ENCODE results near the gene MFSD11.
"Not testable (repeated sequence)": the region's sequence is repeated elsewhere in the genome, so short reads cannot be mapped to it uniquely, and the experiment has no call there.

The MFSD11 gene

GRCh38 chr17:76740329-76741118 is 2.6 kb downstream of the MFSD11 start:
- in situ Hi-C loops (cut with MboI; ENCODE audit: low pct_unique_long_range_greater_than_20kb, low sequenced_read_pairs, unreplicated experiment), result no loop called here
- TF ChIP-seq CTCF (IDR thresholded peaks at IDR 0.05; ENCODE audit: extremely low read depth, insufficient read depth, missing control alignments), result no peak
- no peak for DNase-seq (ENCODE audit: low spot score)

- in situ Hi-C loops (cut with MboI; ENCODE audit: low pct_unique_long_range_greater_than_20kb, low sequenced_read_pairs, unreplicated experiment), result no loop called here
- DNase-seq (ENCODE audit: low spot score), result no peak
- no peak for TF ChIP-seq CTCF (IDR thresholded peaks at IDR 0.05; ENCODE audit: extremely low read depth, insufficient read depth, missing control alignments)
These were observed 5.0 kb downstream of the MFSD11 start for GRCh38 chr17:76742958-76743357.

GRCh38 chr17:76744747-76745146 is 6.8 kb downstream of the MFSD11 start:
- DNase-seq (ENCODE audit: low spot score), result no peak
- no peak for TF ChIP-seq CTCF (IDR thresholded peaks at IDR 0.05; ENCODE audit: extremely low read depth, insufficient read depth, missing control alignments)
- in situ Hi-C loops (cut with MboI; ENCODE audit: low pct_unique_long_range_greater_than_20kb, low sequenced_read_pairs, unreplicated experiment), result no loop called here

- in situ Hi-C loops (cut with MboI; ENCODE audit: low pct_unique_long_range_greater_than_20kb, low sequenced_read_pairs, unreplicated experiment); DNase-seq (ENCODE audit: low spot score): not testable (repeated sequence)
These were observed 7.9 kb downstream of the MFSD11 start for GRCh38 chr17:76745785-76746184.

- in situ Hi-C loops (cut with MboI; ENCODE audit: low pct_unique_long_range_greater_than_20kb, low sequenced_read_pairs, unreplicated experiment), result no loop called here
- no peak for TF ChIP-seq CTCF (IDR thresholded peaks at IDR 0.05; ENCODE audit: extremely low read depth, insufficient read depth, missing control alignments)
- no peak for DNase-seq (ENCODE audit: low spot score)
These were observed 9.9 kb downstream of the MFSD11 start for GRCh38 chr17:76747716-76748363.

GRCh38 chr17:76748657-76749056 is 10.7 kb downstream of the MFSD11 start:
- in situ Hi-C loops (cut with MboI; ENCODE audit: low pct_unique_long_range_greater_than_20kb, low sequenced_read_pairs, unreplicated experiment), result no loop called here
- no peak for TF ChIP-seq CTCF (IDR thresholded peaks at IDR 0.05; ENCODE audit: extremely low read depth, insufficient read depth, missing control alignments)
- no peak for DNase-seq (ENCODE audit: low spot score)

- DNase-seq (ENCODE audit: low spot score), result no peak
- no peak for TF ChIP-seq CTCF (IDR thresholded peaks at IDR 0.05; ENCODE audit: extremely low read depth, insufficient read depth, missing control alignments)
- in situ Hi-C loops (cut with MboI; ENCODE audit: low pct_unique_long_range_greater_than_20kb, low sequenced_read_pairs, unreplicated experiment), result no loop called here
These were observed 13.6 kb downstream of the MFSD11 start for GRCh38 chr17:76751416-76751993.
